DND-41 (cell line): ENCODE data around the gene IL36B.

Experiments
- CTCF ChIP-seq: IDR thresholded peaks from 2 replicates; pipeline ENCODE4 v1.5.1; 2012; ENCODE audit warnings: borderline replicate concordance, low read length, moderate library complexity, mild to moderate bottlenecking; ENCODE audit not compliant: poor library complexity, severe bottlenecking; ENCODE audit errors: extremely low read depth
- EZH2 ChIP-seq: IDR thresholded peaks from 3 replicates; pipeline ENCODE4 v1.6.1; 2012; ENCODE audit warnings: borderline replicate concordance, low read depth, mild to moderate bottlenecking, moderate library complexity, low read length, inconsistent platforms; ENCODE audit not compliant: severe bottlenecking

- TF ChIP-seq CTCF (no peak), EZH2 (no peak)
Measured at GRCh38 chr2:113007250-113007649, 45.4 kb downstream of the IL36B start.
